HepG2 (cell line): ENCODE data around the gene MYOM1. TPM values are rescaled to one million over a fixed set of nuclear protein-coding genes. Genes with fewer than 3 reads are reported as not detected.
A peak's percentile ranks its signal among the peaks of the same experiment; 100 is the strongest.

Experiments
- AFF4 ChIP-seq: sonication (generic); formaldehyde crosslinking; IDR thresholded peaks from 2 replicates; pipeline ENCODE4 v1.4.0; 2020; ENCODE audit warnings: missing genetic modification reagents
- DNMT3B ChIP-seq: conservative IDR thresholded peaks from 2 replicates; pipeline ENCODE4 v1.6.1; 2016; ENCODE audit warnings: missing biosample characterization, control low read depth
- GATAD1 ChIP-seq: IDR thresholded peaks from 2 replicates; pipeline ENCODE4 v1.6.1; 2016; ENCODE audit warnings: missing genetic modification reagents, missing compliant biosample characterization
- KMT2B ChIP-seq: IDR thresholded peaks from 2 replicates; pipeline ENCODE4 v1.6.1; 2016; ENCODE audit warnings: missing genetic modification reagents, missing compliant biosample characterization
- MAFG ChIP-seq: sonication (generic); formaldehyde crosslinking; IDR thresholded peaks from 2 replicates; pipeline ENCODE4 v1.5.1; 2020; ENCODE audit warnings: mild to moderate bottlenecking, missing genetic modification reagents
- PLSCR1 ChIP-seq: sonication (generic); formaldehyde crosslinking; IDR thresholded peaks from 2 replicates; pipeline ENCODE4 v1.5.0; 2020; ENCODE audit warnings: missing genetic modification reagents, mild to moderate bottlenecking, borderline replicate concordance
- POGZ ChIP-seq: sonication (generic); formaldehyde crosslinking; IDR thresholded peaks from 2 replicates; pipeline ENCODE4 v1.4.0; 2020; ENCODE audit warnings: mild to moderate bottlenecking, missing genetic modification reagents
- RERE ChIP-seq: IDR thresholded peaks from 2 replicates; pipeline ENCODE4 v1.6.1; 2016; ENCODE audit warnings: low read depth, missing genetic modification reagents, missing compliant biosample characterization
- SETDB1 ChIP-seq: sonication (generic); formaldehyde crosslinking; IDR thresholded peaks from 2 replicates; pipeline ENCODE4 v1.5.1; 2020; ENCODE audit warnings: missing genetic modification reagents, mild to moderate bottlenecking, borderline replicate concordance
- TCF12 ChIP-seq, 2 experiments: fragments of 450-650 bp in 1 of 2; sonication (generic) in 1 of 2; formaldehyde crosslinking in 1 of 2; IDR thresholded peaks; 2 replicates each; pipeline versions ENCODE4 v1.6.1 to v1.8.0; 2017 to 2022; ENCODE audit warnings: antibody characterized with exemption in 1 of 2, mild to moderate bottlenecking in 1 of 2, missing genetic modification reagents in 1 of 2, moderate library complexity in 1 of 2
- XBP1 ChIP-seq: sonication (generic); formaldehyde crosslinking; IDR thresholded peaks from 2 replicates; pipeline ENCODE4 v1.5.0; 2020; ENCODE audit warnings: missing genetic modification reagents
- ZNF121 ChIP-seq: sonication (generic); formaldehyde crosslinking; IDR thresholded peaks from 2 replicates; pipeline ENCODE4 v1.5.0; 2020; ENCODE audit warnings: mild to moderate bottlenecking, missing genetic modification reagents
- ZNF225 ChIP-seq: sonication (generic); formaldehyde crosslinking; IDR thresholded peaks from 2 replicates; pipeline ENCODE4 v1.4.0; 2020; ENCODE audit warnings: mild to moderate bottlenecking, missing genetic modification reagents
- ZNF280B ChIP-seq: sonication (generic); formaldehyde crosslinking; IDR thresholded peaks from 2 replicates; pipeline ENCODE4 v1.5.0; 2020; ENCODE audit warnings: missing genetic modification reagents, mild to moderate bottlenecking, borderline replicate concordance
- ZNF350 ChIP-seq: sonication (generic); formaldehyde crosslinking; IDR thresholded peaks from 2 replicates; pipeline ENCODE4 v1.4.0; 2020; ENCODE audit warnings: mild to moderate bottlenecking, low read depth, missing genetic modification reagents, borderline replicate concordance
- ZNF432 ChIP-seq: sonication (generic); formaldehyde crosslinking; IDR thresholded peaks from 2 replicates; pipeline ENCODE4 v1.5.0; 2020; ENCODE audit warnings: missing genetic modification reagents, mild to moderate bottlenecking, borderline replicate concordance
- ZNF552 ChIP-seq: sonication (generic); formaldehyde crosslinking; IDR thresholded peaks from 2 replicates; pipeline ENCODE4 v1.9.0; 2022; ENCODE audit warnings: missing genetic modification reagents, mild to moderate bottlenecking, borderline replicate concordance
- polyA plus RNA-seq, 8 experiments: library from polyadenylated mRNA; depleted of rRNA in 3 of 8; stranded (reverse) in 7 of 8; unstranded in 1 of 8; fragments of >200 nt; fragmentation: Illumina TruSeq in 4 of 8; extraction: Trizol in 4 of 8; gene quantifications; 2 replicates each; pipeline versions ENCODE4 v1.2.1 to v1.2.3, GENCODE V29; 2011 to 2016; ENCODE audit warnings: low read depth in 4 of 8, missing spikeins in 1 of 8, mixed read lengths in 1 of 8; ENCODE audit not compliant: insufficient read depth in 1 of 8
- total RNA-seq, 5 experiments: library from RNA; depleted of rRNA; stranded (reverse); fragments of >200 nt; fragmentation: Illumina TruSeq; extraction: Trizol; gene quantifications; 2 replicates each; pipeline ENCODE4 v1.2.3, GENCODE V29; 2016; ENCODE audit warnings: low read depth in 1 of 5

Gene MYOM1
- total and polyA plus RNA-seq, 2 of the 13 experiments (the other 11 are each of a cell fraction or from before 2014, with no cell fraction given), result 0.46 to 0.98 TPM

DNA sequence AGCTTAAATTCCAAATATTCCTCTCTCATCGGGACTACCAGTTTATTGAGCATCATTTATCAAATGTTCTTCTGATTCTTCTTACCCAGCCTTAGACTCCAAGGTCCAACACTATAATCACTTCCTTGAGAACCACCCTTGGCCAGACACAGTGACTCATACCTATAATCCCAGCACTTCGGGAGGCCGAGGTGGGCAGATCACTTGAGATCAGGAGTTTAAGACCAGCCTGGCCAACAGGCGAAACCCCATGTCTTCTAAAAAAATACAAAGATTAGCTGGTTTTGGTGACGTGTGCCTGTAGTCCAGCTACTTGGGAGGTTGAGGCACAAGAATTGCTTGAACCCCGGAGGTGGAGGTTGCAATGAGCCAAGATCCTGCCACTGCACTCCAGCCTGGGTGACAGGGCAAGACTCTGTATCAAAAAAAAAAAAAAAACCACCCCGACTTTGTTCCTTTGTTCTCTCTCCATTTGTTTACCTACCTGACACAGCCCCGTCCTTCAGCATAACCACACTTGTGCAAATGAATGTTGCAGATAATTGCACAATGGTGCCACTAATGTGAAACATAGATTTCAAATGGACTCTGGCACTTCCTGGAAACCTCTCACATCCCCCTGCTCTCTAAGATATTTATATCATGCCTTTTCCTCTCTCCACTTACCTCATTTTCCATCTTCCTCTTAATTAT lies 167.9 kb downstream of the MYOM1 start (continued):
- 0 out of 2 replicates have a peak, but pooled peaks have one; percentile 28 for TF ChIP-seq KMT2B (CRISPR knock-in tag)
- TF ChIP-seq AFF4, result no peak
- TF ChIP-seq ZNF432, result no peak
- TF ChIP-seq PLSCR1, result no peak
- no peak for TF ChIP-seq MAFG (CRISPR knock-in tag)
- TF ChIP-seq ZNF121 (CRISPR knock-in tag), result no peak; the same call in 1 of the 2 replicates
- 0 out of 2 replicates have a peak, but pooled peaks have one; percentile 72 for TF ChIP-seq ZNF350
- TF ChIP-seq SETDB1, result no peak
- TF ChIP-seq XBP1 (CRISPR knock-in tag), result no peak
- no peak for TF ChIP-seq ZNF552 (CRISPR knock-in tag)
- peak; percentile 70 for TF ChIP-seq GATAD1 (CRISPR knock-in tag)
- TF ChIP-seq RERE (CRISPR knock-in tag), result peak; percentile 93
- TF ChIP-seq POGZ (CRISPR knock-in tag), result peak; percentile 66; the same call in 1 of the 2 replicates
- no peak for TF ChIP-seq DNMT3B (CRISPR knock-in tag)
- TF ChIP-seq ZNF225 (CRISPR knock-in tag), result no peak
- TF ChIP-seq TCF12 (IDR thresholded peaks at IDR 0.05), result no peak
- peak; percentile 33; the same call in 1 of the 2 replicates for TF ChIP-seq TCF12 (CRISPR knock-in tag; IDR thresholded peaks at IDR 0.05)
- no peak for TF ChIP-seq ZNF280B (CRISPR knock-in tag)
